Activated T-helper 1 cell treated with anti-CD3 and anti-CD28 coated beads, Interleukin-12 subunit alpha, Interleukin-12 subunit beta, Interleukin-2, Interleukin-4 antibody, amounts not matched to agents 30 ng/mL and 10 ng/mL and 1 ng/mL, durations not matched to agents 14 hours and 24 hours and 36 hours (primary cell): Measurements from ENCODE around the gene CAMK2A. TPM values are rescaled to one million over a fixed set of nuclear protein-coding genes. Genes with fewer than 3 reads are reported as not detected.

ENCODE experiments used
- DNase-seq: peaks from one replicate; pipeline ENCODE4 v3.0.0; 2021; ENCODE audit warnings: low spot score
- H3K27ac Mint-ChIP-seq: one replicate; pipeline ENCODE4 v1.8.0; 2021; ENCODE audit warnings: mild to moderate bottlenecking, mixed read lengths
- H3K27me3 Mint-ChIP-seq: one replicate; pipeline ENCODE4 v1.8.0; 2022; ENCODE audit warnings: mild to moderate bottlenecking, moderate library complexity, mixed read lengths; ENCODE audit not compliant: insufficient read depth
- H3K36me3 Mint-ChIP-seq: one replicate; pipeline ENCODE4 v1.8.0; 2021; ENCODE audit warnings: low read depth, mixed read lengths
- H3K4me1 Mint-ChIP-seq: one replicate; pipeline ENCODE4 v1.8.0; 2021; ENCODE audit warnings: low read depth, mixed read lengths
- H3K4me3 Mint-ChIP-seq: one replicate; pipeline ENCODE4 v1.8.0; 2021; ENCODE audit warnings: mild to moderate bottlenecking, moderate library complexity, mixed read lengths
- H3K9me3 Mint-ChIP-seq: one replicate; pipeline ENCODE4 v1.8.0; 2021; ENCODE audit warnings: mixed read lengths
- intact Hi-C: fragments of 100-400 bp; cut with micrococcal nuclease; formaldehyde crosslinking; loops from one replicate; pipeline ENCODE4 v1.15.1; 2024
- total RNA-seq: library from RNA; stranded (reverse); gene quantifications from 2 replicates; pipeline ENCODE4 v1.2.3, GENCODE V29; 2022

CAMK2A gene
- total RNA-seq, 1 donor from 2014 or later = not detected

GRCh38 chr5:150294551-150295071 lies 5.0 kb upstream of the CAMK2A start:
- intact Hi-C loops = no loop called here

GRCh38 chr5:150293091-150293941 lies 3.7 kb upstream of the CAMK2A start:
- Mint-ChIP-seq H3K4me3 (no peak overlapping the region), H3K27me3 (peaks cover 2% of the 10 kb centered on the region), H3K27ac (no peak overlapping the region), H3K4me1 (no peaks in the 10 kb centered on the region), H3K9me3 (no peaks in the 10 kb centered on the region), H3K36me3 (no peaks in the 10 kb centered on the region)
- DNase-seq = no peak
- intact Hi-C loops = no loop called here

More at GRCh38 chr5:150294551-150295071, 5.0 kb upstream of the CAMK2A start:
- H3K27me3 Mint-ChIP-seq = peaks cover 2% of the 10 kb centered on the region
- H3K4me1 Mint-ChIP-seq = no peaks in the 10 kb centered on the region
- no peak overlapping the region for H3K4me3 Mint-ChIP-seq
- H3K36me3 Mint-ChIP-seq = no peaks in the 10 kb centered on the region
- no peaks in the 10 kb centered on the region for H3K9me3 Mint-ChIP-seq
- no peak for DNase-seq
- H3K27ac Mint-ChIP-seq = no peak overlapping the region

- intact Hi-C loops = no loop called here
- Mint-ChIP-seq H3K4me3 (no peak overlapping the region), H3K27ac (no peak overlapping the region), H3K9me3 (no peaks in the 10 kb centered on the region), H3K36me3 (no peaks in the 10 kb centered on the region), H3K27me3 (peaks cover 2% of the 10 kb centered on the region), H3K4me1 (no peaks in the 10 kb centered on the region)
- DNase-seq = no peak
Observed at GRCh38 chr5:150291388-150292385, 2.1 kb upstream of the CAMK2A start.

- Mint-ChIP-seq H3K27ac (no peak overlapping the region), H3K9me3 (no peaks in the 10 kb centered on the region), H3K4me1 (no peaks in the 10 kb centered on the region), H3K36me3 (no peaks in the 10 kb centered on the region), H3K4me3 (no peak overlapping the region), H3K27me3 (peaks cover 3% of the 10 kb centered on the region)
- intact Hi-C loops = no loop called here
- no peak for DNase-seq
Observed at GRCh38 chr5:150288791-150289190, 782 bp downstream of the CAMK2A start.

GRCh38 chr5:150288361-150288760 lies 1.2 kb downstream of the CAMK2A start:
- intact Hi-C loops = no loop called here
- peaks cover 4% of the 10 kb centered on the region for H3K27me3 Mint-ChIP-seq

GRCh38 chr5:150286820-150287219 lies 2.8 kb downstream of the CAMK2A start:
- intact Hi-C loops = no loop called here
- H3K27ac Mint-ChIP-seq = no peak overlapping the region
- H3K36me3 Mint-ChIP-seq = no peaks in the 10 kb centered on the region
- H3K4me1 Mint-ChIP-seq = no peaks in the 10 kb centered on the region
- no peak for DNase-seq
- no peak overlapping the region for H3K4me3 Mint-ChIP-seq
- H3K9me3 Mint-ChIP-seq = no peaks in the 10 kb centered on the region
- H3K27me3 Mint-ChIP-seq = peaks cover 4% of the 10 kb centered on the region

More at GRCh38 chr5:150288361-150288760, 1.2 kb downstream of the CAMK2A start:
- DNase-seq = no peak
- Mint-ChIP-seq H3K9me3 (no peaks in the 10 kb centered on the region), H3K4me1 (no peaks in the 10 kb centered on the region), H3K36me3 (no peaks in the 10 kb centered on the region), H3K27ac (no peak overlapping the region), H3K4me3 (no peak overlapping the region)

- Mint-ChIP-seq H3K27ac (no peak overlapping the region), H3K27me3 (peaks cover 4% of the 10 kb centered on the region), H3K4me3 (no peak overlapping the region), H3K36me3 (no peaks in the 10 kb centered on the region), H3K9me3 (no peaks in the 10 kb centered on the region), H3K4me1 (no peaks in the 10 kb centered on the region)
- DNase-seq = no peak
- intact Hi-C loops = no loop called here
Observed at GRCh38 chr5:150285114-150285513, 4.5 kb downstream of the CAMK2A start.

GRCh38 chr5:150284311-150284710 lies 5.3 kb downstream of the CAMK2A start:
- Mint-ChIP-seq H3K27ac (no peak overlapping the region), H3K27me3 (peaks cover 3% of the 10 kb centered on the region)

GRCh38 chr5:150283904-150284303 lies 5.7 kb downstream of the CAMK2A start:
- intact Hi-C loops = no loop called here
- Mint-ChIP-seq H3K27me3 (peaks cover 3% of the 10 kb centered on the region), H3K4me1 (no peaks in the 10 kb centered on the region), H3K4me3 (no peak overlapping the region), H3K36me3 (no peaks in the 10 kb centered on the region), H3K9me3 (no peaks in the 10 kb centered on the region), H3K27ac (no peak overlapping the region)
- DNase-seq = no peak

More at GRCh38 chr5:150284311-150284710, 5.3 kb downstream of the CAMK2A start:
- intact Hi-C loops = no loop called here
- Mint-ChIP-seq H3K9me3 (no peaks in the 10 kb centered on the region), H3K36me3 (no peaks in the 10 kb centered on the region), H3K4me3 (no peak overlapping the region), H3K4me1 (no peaks in the 10 kb centered on the region)
- DNase-seq = no peak

GRCh38 chr5:150281987-150282386 lies 7.6 kb downstream of the CAMK2A start:
- no peak overlapping the region for H3K4me3 Mint-ChIP-seq
- DNase-seq = no peak
- H3K36me3 Mint-ChIP-seq = no peaks in the 10 kb centered on the region
- H3K27me3 Mint-ChIP-seq = peaks cover 4% of the 10 kb centered on the region
- H3K27ac Mint-ChIP-seq = no peak overlapping the region
- no peaks in the 10 kb centered on the region for H3K4me1 Mint-ChIP-seq
- H3K9me3 Mint-ChIP-seq = no peaks in the 10 kb centered on the region
- intact Hi-C loops = no loop called here

GRCh38 chr5:150279330-150280020 lies 10.1 kb downstream of the CAMK2A start:
- H3K27me3 Mint-ChIP-seq = peaks cover 13% of the 10 kb centered on the region
- no peak for DNase-seq
- H3K9me3 Mint-ChIP-seq = no peaks in the 10 kb centered on the region
- intact Hi-C loops = no loop called here
- H3K36me3 Mint-ChIP-seq = no peaks in the 10 kb centered on the region
- H3K4me3 Mint-ChIP-seq = no peak overlapping the region
- no peaks in the 10 kb centered on the region for H3K4me1 Mint-ChIP-seq
- H3K27ac Mint-ChIP-seq = no peak overlapping the region

- no peak for DNase-seq
- intact Hi-C loops = no loop called here
- no peak overlapping the region for H3K27ac Mint-ChIP-seq
- H3K4me3 Mint-ChIP-seq = no peak overlapping the region
- no peaks in the 10 kb centered on the region for H3K4me1 Mint-ChIP-seq
- H3K27me3 Mint-ChIP-seq = peaks cover 13% of the 10 kb centered on the region
- H3K36me3 Mint-ChIP-seq = no peaks in the 10 kb centered on the region
- no peaks in the 10 kb centered on the region for H3K9me3 Mint-ChIP-seq
Observed at GRCh38 chr5:150278916-150279315, 10.7 kb downstream of the CAMK2A start.
